HCT116 (cell line): ENCODE results near the gene P4HA2. TPM values are rescaled to one million over a fixed set of nuclear protein-coding genes. Genes with fewer than 3 reads are reported as not detected.

Experiments used
- ATAC-seq: fragments of 200-7000 bp; cut with Tn5 transposase; 2 replicates; pipeline ENCODE4 v1.9.1; 2020; ENCODE audit warnings: mild to moderate bottlenecking, moderate library complexity
- BruUV-seq: library from RNA; stranded (reverse); fragments of 400-500 nt; replicated peaks from 2 replicates; lab custom pipeline; 2021; lab: Mats Ljungman, UMichigan
- CTCF ChIA-PET: fragments of 300-600 bp; sonication (Branson Sonifier 250); formaldehyde crosslinking; loops from one replicate; lab custom pipeline; 2021; ENCODE audit warnings: antibody characterized with exemption; lab: Charles Lee
- POLR2A ChIA-PET: fragments of 300-600, 350-600 bp; sonication (Branson Sonifier 250); formaldehyde crosslinking; loops from one replicate; lab custom pipeline; 2021; ENCODE audit warnings: antibody characterized with exemption; lab: Charles Lee
- RAD21 ChIA-PET, 2 experiments: fragments of 300-600 bp; sonication (Branson Sonifier 250); formaldehyde crosslinking; loops; one replicate each; lab custom pipeline; 2023; ENCODE audit warnings: low total read pairs in 2 of 2; ENCODE audit not compliant: uncharacterized antibody in 2 of 2, unreplicated experiment in 2 of 2, low non-redundant PET in 1 of 2; lab: Charles Lee
- DNase-seq: peaks from one replicate; pipeline ENCODE4 v3.0.0-alpha.2; 2010; ENCODE audit warnings: low read depth, low spot score
- H2AFZ ChIP-seq: fragments of 200-600 bp; shearing (Covaris generic), sonication (generic); 2 replicates; pipeline ENCODE4 v1.6.1; 2017; ENCODE audit warnings: low read depth, mixed run types, mixed read lengths, antibody characterized with exemption, low read length; ENCODE audit not compliant: poor library complexity, severe bottlenecking
- H3K27ac ChIP-seq: 2 replicates; pipeline ENCODE4 v1.5.1; 2012; ENCODE audit warnings: low read depth, low read length
- H3K27me3 ChIP-seq: fragments of 200-600 bp; sonication (generic); 2 replicates; pipeline ENCODE4 v1.6.1; 2016; ENCODE audit warnings: mixed run types, low read length, mixed read lengths; ENCODE audit not compliant: insufficient read depth
- H3K36me3 ChIP-seq, 2 experiments: fragments of 200-500 bp in 1 of 2; fragments of 200-600 bp in 1 of 2; sonication (Bioruptor generic) in 1 of 2; sonication (generic) in 1 of 2; 2 replicates each; pipeline versions ENCODE4 v1.5.1 to v1.6.1; 2014 to 2016; ENCODE audit warnings: low read length in 2 of 2, inconsistent platforms in 1 of 2, mixed read lengths in 1 of 2, mixed run types in 1 of 2; ENCODE audit not compliant: insufficient read depth in 2 of 2, control insufficient read depth in 1 of 2
- H3K4me1 ChIP-seq, 2 experiments: fragments of 200-600 bp in 1 of 2; sonication (generic) in 1 of 2; 2 replicates each; pipeline versions ENCODE4 v1.5.1 to v1.6.1; 2012 to 2017; ENCODE audit warnings: low read length in 2 of 2, inconsistent platforms in 1 of 2, mild to moderate bottlenecking in 1 of 2, mixed read lengths in 1 of 2, mixed run types in 1 of 2, moderate library complexity in 1 of 2; ENCODE audit not compliant: insufficient read depth in 2 of 2, control insufficient read depth in 1 of 2
- H3K4me2 ChIP-seq: fragments of 200-600 bp; sonication (generic); 2 replicates; pipeline ENCODE4 v1.6.1; 2017; ENCODE audit warnings: mixed run types, low read length, mixed read lengths
- H3K4me3 ChIP-seq, 2 experiments: fragments of 200-600 bp in 1 of 2; sonication (generic) in 1 of 2; replicated peaks in 1 of 2; 2 replicates each; pipeline ENCODE4 v1.5.1; 2011 to 2016; ENCODE audit warnings: low read length in 2 of 2, control low read depth in 1 of 2, low read depth in 1 of 2, mild to moderate bottlenecking in 1 of 2, mixed read lengths in 1 of 2, mixed run types in 1 of 2
- H3K79me2 ChIP-seq: fragments of 200-600 bp; sonication (generic); 2 replicates; pipeline ENCODE4 v1.6.1; 2017; ENCODE audit warnings: mild to moderate bottlenecking, mixed run types, low read length, moderate library complexity, mixed read lengths; ENCODE audit not compliant: insufficient read depth
- H3K9ac ChIP-seq: fragments of 200-600 bp; sonication (generic); 2 replicates; pipeline ENCODE4 v1.6.1; 2016; ENCODE audit warnings: low read length, mixed read lengths
- H3K9me2 ChIP-seq: fragments of 200-600 bp; sonication (generic), shearing (Covaris generic); 2 replicates; pipeline ENCODE4 v1.6.1; 2017; ENCODE audit warnings: mixed run types, mild to moderate bottlenecking, moderate library complexity; ENCODE audit not compliant: insufficient read depth
- H3K9me3 ChIP-seq, 2 experiments: fragments of 200-500 bp in 1 of 2; fragments of 200-600 bp in 1 of 2; sonication (Bioruptor generic) in 1 of 2; sonication (generic) in 1 of 2; 2 replicates each; pipeline ENCODE4 v1.6.1; 2014 to 2017; ENCODE audit warnings: low read length in 2 of 2, mixed read lengths in 2 of 2, inconsistent platforms in 1 of 2, low read depth in 1 of 2, mild to moderate bottlenecking in 1 of 2, mixed run types in 1 of 2, moderate library complexity in 1 of 2; ENCODE audit not compliant: control insufficient read depth in 1 of 2, insufficient read depth in 1 of 2
- H4K20me1 ChIP-seq: fragments of 200-600 bp; sonication (generic), shearing (Covaris generic); 2 replicates; pipeline ENCODE4 v1.6.1; 2017; ENCODE audit warnings: mixed run types, mild to moderate bottlenecking, moderate library complexity; ENCODE audit not compliant: insufficient read depth
- ATF3 ChIP-seq: IDR thresholded peaks from 2 replicates; pipeline ENCODE4 v1.6.1; 2012
- CEBPB ChIP-seq: IDR thresholded peaks from 2 replicates; pipeline ENCODE4 v1.6.1; 2012; ENCODE audit warnings: low read depth
- JUND ChIP-seq: IDR thresholded peaks from 2 replicates; pipeline ENCODE4 v1.6.1; 2012
- POLR2A ChIP-seq: IDR thresholded peaks from 2 replicates; pipeline ENCODE4 v1.7.0; 2011; ENCODE audit warnings: borderline replicate concordance; ENCODE audit not compliant: insufficient read depth, insufficient read length; ENCODE audit errors: extremely low read depth
- POLR2AphosphoS5 ChIP-seq: IDR thresholded peaks from 2 replicates; pipeline ENCODE4 v1.6.1; 2011; ENCODE audit warnings: mild to moderate bottlenecking, low read depth, low read length, moderate library complexity
- REST ChIP-seq: IDR thresholded peaks from 2 replicates; pipeline ENCODE4 v1.6.1; 2012; ENCODE audit warnings: low read depth
- SIN3A ChIP-seq: IDR thresholded peaks from 2 replicates; pipeline ENCODE4 v1.6.1; 2012; ENCODE audit warnings: low read depth
- TCF7L2 ChIP-seq: IDR thresholded peaks from 2 replicates; pipeline ENCODE4 v1.7.0; 2011; ENCODE audit warnings: borderline replicate concordance, inconsistent platforms; ENCODE audit not compliant: insufficient read depth, insufficient read length; ENCODE audit errors: extremely low read depth
- YY1 ChIP-seq: IDR thresholded peaks from 2 replicates; pipeline ENCODE4 v1.6.1; 2011; ENCODE audit warnings: low read length, low read depth, moderate library complexity, mild to moderate bottlenecking; ENCODE audit not compliant: insufficient replicate concordance; ENCODE audit errors: extremely low read depth
- ZBTB33 ChIP-seq: IDR thresholded peaks from 2 replicates; pipeline ENCODE4 v1.6.1; 2011; ENCODE audit warnings: mild to moderate bottlenecking, low read length, moderate library complexity; ENCODE audit not compliant: insufficient replicate concordance; ENCODE audit errors: extremely low read depth
- ZFX ChIP-seq: fragments of 450-650 bp; IDR thresholded peaks from 2 replicates; pipeline ENCODE4 v1.6.1; 2017
- intact Hi-C: fragments of 100-400 bp; cut with micrococcal nuclease; formaldehyde crosslinking; loops from 2 replicates; pipeline ENCODE4 v1.10.0; 2022
- total RNA-seq: library from RNA; stranded (reverse); gene quantifications from one replicate; pipeline ENCODE4 v1.2.1, GENCODE V29; 2021; ENCODE audit not compliant: unreplicated experiment

The P4HA2 gene
- total RNA-seq, 1 experiment from 2014 or later: 29.0 TPM

- ChIA-PET CTCF (no interaction called here), POLR2A (no interaction called here), RAD21 (no interaction called here)
- ATAC-seq (no peak), DNase-seq (no peak)
- H3K79me2 ChIP-seq: no peaks in the 10 kb centered on the region
- H2AFZ ChIP-seq: no peak overlapping the region
- H3K27ac ChIP-seq: no peak overlapping the region
- H3K9me3 ChIP-seq: no peaks in the 10 kb centered on the region
- no peak overlapping the region for H3K4me2 ChIP-seq
- BruUV-seq: no TSS peak
- H3K36me3 ChIP-seq: peaks cover 15 to 17% of the 10 kb centered on the region in 2 experiments; a peak in 3 of 4 replicates
- no peaks in the 10 kb centered on the region for H3K4me1 ChIP-seq
- H4K20me1 ChIP-seq: no peaks in the 10 kb centered on the region
- H3K9ac ChIP-seq: no peak overlapping the region
- H3K9me2 ChIP-seq: no peaks in the 10 kb centered on the region
- H3K27me3 ChIP-seq: no peaks in the 10 kb centered on the region
- no peak overlapping the region for H3K4me3 ChIP-seq
- TF ChIP-seq YY1 (no peak), POLR2AphosphoS5 (no peak), ZBTB33 (no peak), SIN3A (no peak), JUND (no peak), ATF3 (no peak), ZFX (no peak), CEBPB (no peak), TCF7L2 (no peak), POLR2A (no peak), REST (no peak)
- TF ChIP-seq, all 23 proteins: peak for 0
- intact Hi-C loops: no loop called here
Measured at GRCh38 chr5:132198571-132198970, 29.1 kb downstream of the P4HA2 start.
